Suprapubic skin (tissue), 4 donors: ENCODE results near the gene TMEM242. TPM values are rescaled to one million over a fixed set of nuclear protein-coding genes. Genes with fewer than 3 reads are reported as not detected.

Source experiments
- DNase-seq, 2 donors: peaks; one replicate each; pipeline ENCODE4 v3.0.0-alpha.2; 2019; ENCODE audit warnings: low spot score in 2 of 2
- H3K27ac ChIP-seq: fragments of 200-600 bp; sonication (generic); one replicate; pipeline ENCODE4 v1.5.1; 2019
- H3K27me3 ChIP-seq: fragments of 200-600 bp; sonication (generic); one replicate; pipeline ENCODE4 v1.5.1; 2019
- H3K36me3 ChIP-seq: fragments of 200-600 bp; sonication (generic); one replicate; pipeline ENCODE4 v1.5.1; 2019
- H3K4me1 ChIP-seq: fragments of 200-600 bp; sonication (generic); one replicate; pipeline ENCODE4 v1.5.1; 2019
- H3K4me3 ChIP-seq: fragments of 200-600 bp; sonication (generic); one replicate; pipeline ENCODE4 v1.5.1; 2019; ENCODE audit warnings: mild to moderate bottlenecking
- H3K9me3 ChIP-seq: fragments of 200-600 bp; sonication (generic); one replicate; pipeline ENCODE4 v1.5.1; 2019
- CTCF ChIP-seq, 2 donors: fragments of 200-600 bp in 1 of 2; fragments of 450-650 bp in 1 of 2; sonication (generic) in 1 of 2; IDR thresholded peaks; one replicate each; pipeline ENCODE4 v1.5.1; 2016 to 2019; ENCODE audit warnings: antibody characterized with exemption in 2 of 2, mild to moderate bottlenecking in 1 of 2, moderate library complexity in 1 of 2
- EP300 ChIP-seq: sonication (generic); formaldehyde crosslinking; IDR thresholded peaks from one replicate; pipeline ENCODE4 v1.6.1; 2017; ENCODE audit warnings: antibody characterized with exemption
- POLR2A ChIP-seq, 2 donors: fragments of 450-650 bp; IDR thresholded peaks; one replicate each; pipeline ENCODE4 v1.6.1; 2017; ENCODE audit warnings: antibody characterized with exemption in 2 of 2, mild to moderate bottlenecking in 2 of 2, moderate library complexity in 2 of 2
- POLR2AphosphoS5 ChIP-seq, 3 donors: sonication (generic); formaldehyde crosslinking; IDR thresholded peaks; one replicate each; pipeline ENCODE4 v1.6.1; 2017; ENCODE audit warnings: antibody characterized with exemption in 3 of 3
- WGBS: methylation state at CpG from one replicate; pipeline ENCODE4 v1.1.5; 2018; 5-methylcytosine and 5-hydroxymethylcytosine counted together
- total RNA-seq, 4 donors: library from RNA; depleted of rRNA; stranded (reverse); fragments of >200 nt; gene quantifications; one replicate each; pipeline ENCODE4 v1.1.0, GENCODE V29; 2016

The TMEM242 gene
- 1 to 10 TPM; 3.9 to 5.7 (median 4.6) TPM for total RNA-seq

- no peaks in the 10 kb centered on the region for H3K27me3 ChIP-seq
- TF ChIP-seq EP300 (no peak), POLR2AphosphoS5 (IDR thresholded peaks at IDR 0.05) (peak in 2 of 3 donors; percentile 82 to 98), CTCF (IDR thresholded peaks at IDR 0.05) (peak in 1 of 2 donors; percentile 36)
- H3K36me3 ChIP-seq, result peaks cover 10% of the 10 kb centered on the region
- peak within 1 kb of the TSS; percentile 92 for H3K4me3 ChIP-seq
- DNase-seq, result peak; percentile 95
- H3K4me1 ChIP-seq, result peaks cover 26% of the 10 kb centered on the region
- peak within 1 kb of the TSS; percentile 93 for H3K27ac ChIP-seq
- under 1% methylated on average over 28 of the region's 42 CpGs for WGBS
- no peaks in the 10 kb centered on the region for H3K9me3 ChIP-seq
These were observed at the start of gene TMEM242 for GRCh38 chr6:157323255-157323965. Gene TMEM242, minus strand, starts transcription at chr6:157323519. Its CDS starts 20 bp downstream, at chr6:157323499.

GRCh38 chr6:157372501-157373280 lies 49.4 kb upstream of the TMEM242 start:
- 87% methylated on average over 10 of the region's 10 CpGs for WGBS
- H3K4me3 ChIP-seq, result no peak overlapping the region
- no peaks in the 10 kb centered on the region for H3K4me1 ChIP-seq
- H3K27me3 ChIP-seq, result no peaks in the 10 kb centered on the region
- H3K36me3 ChIP-seq, result no peaks in the 10 kb centered on the region
- H3K27ac ChIP-seq, result no peak overlapping the region
- H3K9me3 ChIP-seq, result no peaks in the 10 kb centered on the region
- no peak for DNase-seq
- no peak for TF ChIP-seq CTCF (IDR thresholded peaks at IDR 0.05)
- TF ChIP-seq POLR2A (IDR thresholded peaks at IDR 0.05), result no peak
- no peak for TF ChIP-seq EP300

- no peak overlapping the region for H3K4me3 ChIP-seq
- no peaks in the 10 kb centered on the region for H3K36me3 ChIP-seq
- 81% methylated on average over 1 of the region's 1 CpG for WGBS
- H3K4me1 ChIP-seq, result no peaks in the 10 kb centered on the region
- no peak for DNase-seq
- no peak overlapping the region for H3K27ac ChIP-seq
- no peak for TF ChIP-seq CTCF (IDR thresholded peaks at IDR 0.05)
- no peak for TF ChIP-seq POLR2A (IDR thresholded peaks at IDR 0.05)
- TF ChIP-seq EP300, result no peak
- TF ChIP-seq POLR2AphosphoS5 (IDR thresholded peaks at IDR 0.05), result no peak
- no peaks in the 10 kb centered on the region for H3K27me3 ChIP-seq
- H3K9me3 ChIP-seq, result no peaks in the 10 kb centered on the region
These were observed 47.4 kb upstream of the TMEM242 start for GRCh38 chr6:157370755-157371154.

- Histone ChIP-seq H3K27me3 (no peaks in the 10 kb centered on the region), H3K36me3 (no peaks in the 10 kb centered on the region), H3K27ac (no peak overlapping the region), H3K4me3 (no peak overlapping the region), H3K9me3 (no peaks in the 10 kb centered on the region), H3K4me1 (no peaks in the 10 kb centered on the region)
- TF ChIP-seq POLR2AphosphoS5 (IDR thresholded peaks at IDR 0.05) (no peak), CTCF (IDR thresholded peaks at IDR 0.05) (no peak)
- DNase-seq, result no peak
- 77% methylated on average over 7 of the region's 7 CpGs for WGBS
These were observed 45.2 kb upstream of the TMEM242 start for GRCh38 chr6:157368359-157369049.

- Histone ChIP-seq H3K27ac (no peak overlapping the region), H3K36me3 (no peaks in the 10 kb centered on the region), H3K9me3 (no peaks in the 10 kb centered on the region), H3K27me3 (no peaks in the 10 kb centered on the region), H3K4me3 (no peak overlapping the region), H3K4me1 (no peaks in the 10 kb centered on the region)
- WGBS, result 85% methylated on average over 11 of the region's 11 CpGs
- no peak for DNase-seq
- TF ChIP-seq POLR2AphosphoS5 (IDR thresholded peaks at IDR 0.05) (no peak), CTCF (IDR thresholded peaks at IDR 0.05) (no peak), POLR2A (IDR thresholded peaks at IDR 0.05) (no peak), EP300 (no peak)
These were observed 43.3 kb upstream of the TMEM242 start for GRCh38 chr6:157366648-157367047.
